ENCODE measurements around the gene BLID. TPM values are rescaled to one million over a fixed set of nuclear protein-coding genes. Genes with fewer than 3 reads are reported as not detected.

The BLID gene
- total and polyA plus RNA-seq, 9 donors, result 1.2 TPM; not detected in 8

DNA sequence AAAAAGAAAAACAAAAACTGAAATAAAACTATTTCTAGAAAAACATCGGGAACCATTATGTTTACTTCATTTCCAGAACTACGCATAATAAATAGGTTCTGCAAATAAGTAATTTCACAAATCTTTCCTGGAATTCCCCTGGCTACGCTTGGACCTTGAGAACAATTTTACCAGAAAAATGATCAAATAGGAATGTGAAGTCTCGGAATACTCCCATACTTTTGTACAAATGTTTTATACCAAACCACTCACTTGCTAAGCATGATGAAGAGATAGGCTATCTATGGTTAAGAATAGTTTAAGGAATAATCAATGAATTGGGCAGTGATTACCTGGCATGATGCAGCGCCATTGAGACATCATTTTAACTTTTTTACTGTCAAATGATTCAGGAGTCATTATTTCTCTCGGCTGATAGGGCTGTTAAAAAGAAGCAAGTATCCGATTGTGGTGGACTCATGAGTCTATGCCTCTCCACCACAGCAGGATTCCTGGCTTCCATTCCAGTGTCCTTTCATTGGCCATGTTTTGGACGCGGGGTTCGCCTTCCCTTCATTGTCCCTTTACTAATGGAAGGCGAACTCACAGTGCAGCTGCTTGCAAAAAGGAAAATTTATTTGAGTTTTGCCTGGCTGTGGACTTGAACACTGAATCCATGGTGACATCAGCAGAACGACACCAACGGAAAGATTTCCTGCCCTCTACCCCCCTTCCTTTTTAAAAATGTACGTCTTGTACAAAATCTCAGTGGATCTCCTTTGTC, 39.9 kb upstream of the BLID start:
- H3K9me3 ChIP-seq (replicated peaks; ENCODE audit: control insufficient read depth, low read depth, low read length), result no peaks in the 10 kb centered on the region
- peaks cover 22% of the 10 kb centered on the region for H3K4me1 ChIP-seq (ENCODE audit: control insufficient read depth, insufficient read depth, low read length)
- peak overlapping the region; percentile 65 for H3K27ac ChIP-seq (ENCODE audit: low read length)
- no peaks in the 10 kb centered on the region for H3K27me3 ChIP-seq (ENCODE audit: control insufficient read depth, insufficient read depth, low read length)
- no peak overlapping the region for H3K4me3 ChIP-seq (ENCODE audit: low read length)
- DNase-seq, result no peak
- 100% methylated on average over 3 of the region's 14 CpGs for WGBS (ENCODE audit: insufficient coverage)
- H3K36me3 ChIP-seq (ENCODE audit: control insufficient read depth, insufficient read depth, low read length), result no peaks in the 10 kb centered on the region

DNA sequence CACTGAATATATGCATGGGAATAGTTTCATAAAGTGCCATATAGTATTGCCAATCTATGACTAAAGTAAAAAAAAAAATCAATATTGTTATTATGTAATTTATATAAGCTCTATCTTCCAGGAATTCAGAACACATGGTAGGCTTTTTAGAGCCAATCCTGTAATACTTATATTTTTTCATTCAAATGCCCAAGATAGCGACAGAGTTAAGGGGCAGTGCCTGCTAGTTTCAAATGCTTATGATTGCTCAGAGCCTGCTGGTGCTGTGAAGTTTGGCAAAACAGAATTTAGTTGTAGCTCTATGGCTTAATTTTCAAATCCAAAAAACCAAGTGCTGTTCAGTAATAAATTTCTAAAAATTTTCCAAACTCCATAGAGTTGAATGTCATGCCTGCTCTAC, 39.0 kb upstream of the BLID start:
- Histone ChIP-seq H3K27ac (ENCODE audit: low read length) (no peak overlapping the region), H3K36me3 (ENCODE audit: control insufficient read depth, insufficient read depth, low read length) (no peaks in the 10 kb centered on the region), H3K9me3 (replicated peaks; ENCODE audit: control insufficient read depth, low read depth, low read length) (no peaks in the 10 kb centered on the region), H3K4me3 (ENCODE audit: low read length) (no peak overlapping the region), H3K27me3 (ENCODE audit: control insufficient read depth, insufficient read depth, low read length) (no peaks in the 10 kb centered on the region), H3K4me1 (ENCODE audit: control insufficient read depth, insufficient read depth, low read length) (peaks cover 20% of the 10 kb centered on the region)
- WGBS (ENCODE audit: insufficient coverage), result no CpG with 5 or more reads among the region's 1 CpG
- no peak for DNase-seq

- Histone ChIP-seq H3K36me3 (ENCODE audit: control insufficient read depth, insufficient read depth, low read length) (no peaks in the 10 kb centered on the region), H3K4me1 (ENCODE audit: control insufficient read depth, insufficient read depth, low read length) (peaks cover 13% of the 10 kb centered on the region), H3K27me3 (ENCODE audit: control insufficient read depth, insufficient read depth, low read length) (no peaks in the 10 kb centered on the region), H3K4me3 (ENCODE audit: low read length) (no peak overlapping the region), H3K9me3 (replicated peaks; ENCODE audit: control insufficient read depth, low read depth, low read length) (no peaks in the 10 kb centered on the region), H3K27ac (ENCODE audit: low read length) (no peak overlapping the region)
- 83% methylated on average over 1 of the region's 6 CpGs for WGBS (ENCODE audit: insufficient coverage)
- DNase-seq, result no peak
Measured at GRCh38 chr11:122154227-122154626, 38.2 kb upstream of the BLID start.

DNA sequence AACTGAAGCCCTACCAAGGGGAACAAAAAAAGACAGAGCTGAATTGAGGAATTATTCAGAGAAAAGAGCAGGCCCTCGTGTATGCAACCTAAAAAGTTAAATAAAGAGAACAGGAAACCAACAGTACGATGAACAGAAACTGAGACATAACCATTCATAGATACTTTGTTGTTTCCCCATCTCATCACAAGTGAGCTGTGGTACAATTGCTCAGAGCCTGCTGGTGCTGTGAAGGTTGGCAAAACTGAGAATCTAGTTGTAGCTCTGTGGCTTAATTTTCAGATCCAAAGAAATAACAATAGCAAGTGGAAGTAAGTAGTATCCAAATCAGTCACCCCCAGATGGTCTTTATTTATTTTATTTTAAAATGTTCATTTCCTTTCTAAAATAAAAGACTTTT, 37.7 kb upstream of the BLID start:
- WGBS (ENCODE audit: insufficient coverage), result no CpG with 5 or more reads among the region's 2 CpGs
- Histone ChIP-seq H3K27ac (ENCODE audit: low read length) (no peak overlapping the region), H3K9me3 (replicated peaks; ENCODE audit: control insufficient read depth, low read depth, low read length) (no peaks in the 10 kb centered on the region), H3K36me3 (ENCODE audit: control insufficient read depth, insufficient read depth, low read length) (no peaks in the 10 kb centered on the region), H3K4me3 (ENCODE audit: low read length) (no peak overlapping the region), H3K27me3 (ENCODE audit: control insufficient read depth, insufficient read depth, low read length) (no peaks in the 10 kb centered on the region), H3K4me1 (ENCODE audit: control insufficient read depth, insufficient read depth, low read length) (peaks cover 9% of the 10 kb centered on the region)
- DNase-seq, result no peak

- peak; percentile 74 for DNase-seq
- 61% methylated on average over 2 of the region's 5 CpGs for WGBS (ENCODE audit: insufficient coverage)
- Histone ChIP-seq H3K4me1 (ENCODE audit: control insufficient read depth, insufficient read depth, low read length) (no peaks in the 10 kb centered on the region), H3K27ac (ENCODE audit: low read length) (no peak overlapping the region), H3K4me3 (ENCODE audit: low read length) (no peak overlapping the region), H3K9me3 (replicated peaks; ENCODE audit: control insufficient read depth, low read depth, low read length) (no peaks in the 10 kb centered on the region), H3K36me3 (ENCODE audit: control insufficient read depth, insufficient read depth, low read length) (no peaks in the 10 kb centered on the region), H3K27me3 (ENCODE audit: control insufficient read depth, insufficient read depth, low read length) (no peaks in the 10 kb centered on the region)
Measured at GRCh38 chr11:122150216-122151124, 34.5 kb upstream of the BLID start.

DNA sequence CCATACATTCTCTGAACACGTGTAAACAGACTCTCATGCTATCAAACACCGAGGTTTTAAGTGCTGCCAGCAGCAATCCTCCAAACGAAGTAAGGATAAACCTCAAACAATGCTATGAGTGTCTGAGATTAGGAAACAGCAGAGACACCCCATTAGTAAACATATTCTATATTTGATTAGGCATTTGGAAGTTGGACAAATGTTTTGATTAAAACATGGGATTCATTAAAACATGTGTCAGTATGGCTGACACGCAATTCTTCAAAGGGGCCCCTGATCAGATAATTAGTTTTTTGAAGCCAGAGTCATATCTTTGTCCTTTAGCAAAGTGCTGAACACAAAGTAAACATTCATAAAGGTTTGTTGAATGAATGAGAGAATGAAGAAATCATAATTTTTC, 33.2 kb upstream of the BLID start:
- no CpG with 5 or more reads among the region's 4 CpGs for WGBS (ENCODE audit: insufficient coverage)
- Histone ChIP-seq H3K4me1 (ENCODE audit: control insufficient read depth, insufficient read depth, low read length) (no peaks in the 10 kb centered on the region), H3K27ac (ENCODE audit: low read length) (no peak overlapping the region)

DNA sequence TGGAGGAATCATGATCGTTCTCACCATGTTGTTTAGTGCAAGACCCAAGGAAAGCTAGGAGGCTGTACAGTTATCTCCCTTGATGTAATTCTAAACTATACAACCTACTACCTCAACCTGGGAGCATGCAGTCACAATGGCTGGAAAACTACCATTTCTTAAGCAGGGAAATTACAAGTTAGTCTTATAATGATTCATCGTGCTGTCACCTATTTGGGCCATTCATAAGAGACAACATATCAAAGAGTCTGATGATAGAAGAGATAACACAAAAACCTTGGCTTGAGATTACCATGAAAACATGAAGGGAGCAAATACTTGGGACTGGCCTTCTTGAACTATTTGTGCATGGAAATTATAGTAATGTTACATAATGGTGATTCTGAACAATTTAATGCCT, 30.5 kb upstream of the BLID start:
- Histone ChIP-seq H3K27me3 (ENCODE audit: control insufficient read depth, insufficient read depth, low read length) (no peaks in the 10 kb centered on the region), H3K36me3 (ENCODE audit: control insufficient read depth, insufficient read depth, low read length) (no peaks in the 10 kb centered on the region), H3K9me3 (replicated peaks; ENCODE audit: control insufficient read depth, low read depth, low read length) (no peaks in the 10 kb centered on the region), H3K4me3 (ENCODE audit: low read length) (no peak overlapping the region), H3K27ac (ENCODE audit: low read length) (no peak overlapping the region), H3K4me1 (ENCODE audit: control insufficient read depth, insufficient read depth, low read length) (no peaks in the 10 kb centered on the region)
- DNase-seq, result no peak
- WGBS (ENCODE audit: insufficient coverage), result no CpG with 5 or more reads among the region's 2 CpGs

More for the DNA sequence above, 33.2 kb upstream of the BLID start:
- Histone ChIP-seq H3K27me3 (ENCODE audit: control insufficient read depth, insufficient read depth, low read length) (no peaks in the 10 kb centered on the region), H3K36me3 (ENCODE audit: control insufficient read depth, insufficient read depth, low read length) (no peaks in the 10 kb centered on the region), H3K9me3 (replicated peaks; ENCODE audit: control insufficient read depth, low read depth, low read length) (no peaks in the 10 kb centered on the region), H3K4me3 (ENCODE audit: low read length) (no peak overlapping the region)
- DNase-seq, result no peak

DNA sequence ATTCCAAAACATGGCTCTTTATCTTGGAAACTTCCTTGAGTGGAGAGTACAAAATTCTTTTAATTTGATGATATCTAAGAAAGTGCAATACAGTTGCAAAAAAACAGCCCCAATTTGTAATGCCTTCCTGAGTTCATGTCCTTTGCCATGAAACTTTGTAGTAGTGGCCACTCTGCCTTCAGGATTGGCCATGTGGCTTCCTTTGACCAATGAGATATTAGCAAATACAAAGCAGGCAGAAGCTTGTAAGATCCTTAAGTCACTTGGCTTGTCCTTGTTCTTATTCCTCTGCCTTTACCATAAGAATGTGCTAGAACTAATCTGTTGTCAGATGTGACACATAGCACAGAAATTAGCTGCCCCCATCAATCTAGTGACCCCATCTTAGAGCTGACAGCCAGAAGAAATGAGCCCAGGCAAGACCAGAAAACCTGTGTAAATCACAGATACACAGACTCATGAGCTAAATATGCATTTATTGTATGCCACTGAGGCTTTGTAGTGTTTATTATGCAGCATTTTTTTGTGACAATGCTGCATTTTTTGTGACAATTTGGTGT, 29.8 kb upstream of the BLID start:
- no peaks in the 10 kb centered on the region for H3K9me3 ChIP-seq (replicated peaks; ENCODE audit: control insufficient read depth, low read depth, low read length)
- H3K4me3 ChIP-seq (ENCODE audit: low read length), result no peak overlapping the region
- H3K27ac ChIP-seq (ENCODE audit: low read length), result no peak overlapping the region
- H3K4me1 ChIP-seq (ENCODE audit: control insufficient read depth, insufficient read depth, low read length), result no peaks in the 10 kb centered on the region
- no peaks in the 10 kb centered on the region for H3K36me3 ChIP-seq (ENCODE audit: control insufficient read depth, insufficient read depth, low read length)
- no peaks in the 10 kb centered on the region for H3K27me3 ChIP-seq (ENCODE audit: control insufficient read depth, insufficient read depth, low read length)
- no peak for DNase-seq

- no peaks in the 10 kb centered on the region for H3K9me3 ChIP-seq (replicated peaks; ENCODE audit: control insufficient read depth, low read depth, low read length)
- 83% methylated on average over 1 of the region's 3 CpGs for WGBS (ENCODE audit: insufficient coverage)
- no peaks in the 10 kb centered on the region for H3K27me3 ChIP-seq (ENCODE audit: control insufficient read depth, insufficient read depth, low read length)
- H3K4me3 ChIP-seq (ENCODE audit: low read length), result no peak overlapping the region
- DNase-seq, result no peak
- no peaks in the 10 kb centered on the region for H3K36me3 ChIP-seq (ENCODE audit: control insufficient read depth, insufficient read depth, low read length)
- H3K27ac ChIP-seq (ENCODE audit: low read length), result no peak overlapping the region
- no peaks in the 10 kb centered on the region for H3K4me1 ChIP-seq (ENCODE audit: control insufficient read depth, insufficient read depth, low read length)
Measured at GRCh38 chr11:122144752-122145151, 28.7 kb upstream of the BLID start.

DNA sequence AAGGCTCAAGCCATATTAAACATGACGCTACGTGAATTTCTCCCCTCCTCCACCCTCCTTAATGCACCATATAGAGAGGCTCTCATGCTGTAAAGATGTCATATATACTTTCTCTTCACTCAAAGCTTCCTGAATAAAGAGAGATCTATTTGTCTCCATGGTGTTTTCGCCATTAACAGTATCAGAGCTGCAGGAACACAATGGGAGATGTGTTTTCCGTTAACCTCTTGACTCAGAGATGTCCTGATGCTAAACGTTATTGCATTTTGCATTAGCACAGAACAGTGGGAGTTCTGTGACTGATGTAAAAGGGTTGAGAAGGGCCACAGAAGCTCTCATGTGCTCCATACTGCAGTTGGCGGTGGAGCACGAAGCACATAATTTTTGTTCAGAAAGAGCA, 25.7 kb upstream of the BLID start:
- WGBS (ENCODE audit: insufficient coverage), result 43% methylated on average over 4 of the region's 7 CpGs
- Histone ChIP-seq H3K9me3 (replicated peaks; ENCODE audit: control insufficient read depth, low read depth, low read length) (no peaks in the 10 kb centered on the region), H3K4me3 (ENCODE audit: low read length) (no peak overlapping the region)

More for the DNA sequence above, 25.7 kb upstream of the BLID start:
- H3K4me1 ChIP-seq (ENCODE audit: control insufficient read depth, insufficient read depth, low read length), result no peaks in the 10 kb centered on the region
- no peak overlapping the region for H3K27ac ChIP-seq (ENCODE audit: low read length)
- no peaks in the 10 kb centered on the region for H3K36me3 ChIP-seq (ENCODE audit: control insufficient read depth, insufficient read depth, low read length)
- DNase-seq, result no peak
- no peaks in the 10 kb centered on the region for H3K27me3 ChIP-seq (ENCODE audit: control insufficient read depth, insufficient read depth, low read length)

All from muscle of leg (tissue), 11 donors.